Stomach smooth muscle (tissue), 2 donors: ENCODE measurements around the gene C14orf132.

ENCODE experiments used
- H3K27ac ChIP-seq: one replicate; pipeline ENCODE4 v1.7.0; 2013; ENCODE audit warnings: mild to moderate bottlenecking, low read length, inconsistent platforms
- H3K27me3 ChIP-seq, 2 donors: one replicate each; pipeline ENCODE4 v1.7.0; 2013; ENCODE audit warnings: low read length in 2 of 2; ENCODE audit not compliant: insufficient read depth in 2 of 2, control insufficient read depth in 1 of 2
- H3K36me3 ChIP-seq, 2 donors: one replicate each; pipeline ENCODE4 v1.7.0; 2013; ENCODE audit warnings: low read length in 2 of 2; ENCODE audit not compliant: control insufficient read depth in 2 of 2, insufficient read depth in 2 of 2
- H3K4me1 ChIP-seq: one replicate; pipeline ENCODE4 v1.7.0; 2013; ENCODE audit warnings: low read length; ENCODE audit not compliant: control insufficient read depth, insufficient read depth
- H3K4me3 ChIP-seq, 2 donors: one replicate each; pipeline ENCODE4 v1.7.0; 2013; ENCODE audit warnings: low read length in 2 of 2
- H3K9ac ChIP-seq, 2 donors: one replicate each; pipeline ENCODE4 v1.7.0; 2013; ENCODE audit warnings: low read length in 2 of 2, mild to moderate bottlenecking in 1 of 2
- H3K9me3 ChIP-seq, 2 donors: one replicate each; pipeline ENCODE4 v1.7.0; 2013; ENCODE audit warnings: low read length in 2 of 2; ENCODE audit not compliant: control insufficient read depth in 2 of 2
- donor health status: healthy.
- donor health status: Pancreatic carcinoma.

C14orf132 gene

DNA sequence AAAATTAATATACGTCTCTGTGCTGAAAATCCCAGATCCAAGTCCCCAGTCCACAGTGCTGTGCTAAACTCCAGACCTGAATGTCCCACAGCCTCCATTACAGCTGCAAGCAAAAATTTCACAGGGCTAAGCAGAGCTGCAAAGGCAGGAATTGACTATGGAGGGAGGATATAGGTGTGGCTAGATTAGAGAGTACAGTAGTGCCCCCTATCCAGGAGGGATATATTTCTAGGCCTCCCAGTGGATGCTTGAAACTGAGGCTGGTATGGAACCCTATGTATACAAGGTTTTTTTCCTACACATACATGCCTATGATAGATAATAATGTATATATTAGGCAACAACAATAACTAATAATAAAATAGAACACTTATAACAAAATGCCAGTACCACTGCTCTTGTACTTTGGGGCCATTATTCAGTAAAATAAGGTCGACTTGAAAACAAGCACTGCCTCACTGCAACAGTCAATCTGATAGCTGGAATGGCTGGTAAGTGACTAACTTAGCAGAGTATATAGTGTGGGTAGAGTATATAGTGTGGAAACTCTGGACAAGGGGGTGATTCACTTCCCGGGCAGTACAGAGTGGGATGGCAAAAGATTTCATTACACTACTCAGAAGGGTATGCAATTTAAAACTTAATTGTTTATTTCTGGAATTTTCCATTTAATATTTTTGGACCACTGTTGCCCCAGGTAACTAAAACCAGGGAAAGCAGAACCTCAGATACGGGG, 82.7 kb downstream of the C14orf132 start:
- Histone ChIP-seq H3K27ac (no peak overlapping the region), H3K4me3 (no peak overlapping the region), H3K36me3 (no peaks in the 10 kb centered on the region), H3K9ac (no peak overlapping the region), H3K9me3 (no peaks in the 10 kb centered on the region), H3K27me3 (no peaks in the 10 kb centered on the region), H3K4me1 (no peaks in the 10 kb centered on the region)

DNA sequence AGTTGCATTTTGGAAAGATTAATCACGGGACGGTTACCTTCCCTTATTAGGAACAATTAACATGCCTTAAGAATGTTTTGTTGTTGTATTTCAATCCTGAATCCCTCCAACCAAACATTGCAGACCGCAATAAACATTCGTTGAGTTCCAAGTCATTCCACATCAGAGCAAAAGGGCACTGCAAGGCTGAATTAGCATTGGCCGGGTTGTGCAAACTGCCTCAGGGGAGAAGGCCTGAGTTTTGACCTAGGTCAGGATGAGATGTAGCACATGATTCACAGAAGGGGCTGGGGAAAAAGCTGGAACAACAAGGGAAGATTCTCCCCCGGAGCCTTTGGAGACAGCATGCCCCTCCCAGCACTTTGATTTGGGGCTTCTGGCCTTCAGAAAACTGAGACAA, 83.3 kb downstream of the C14orf132 start:
- H3K27ac ChIP-seq: no peak overlapping the region

DNA sequence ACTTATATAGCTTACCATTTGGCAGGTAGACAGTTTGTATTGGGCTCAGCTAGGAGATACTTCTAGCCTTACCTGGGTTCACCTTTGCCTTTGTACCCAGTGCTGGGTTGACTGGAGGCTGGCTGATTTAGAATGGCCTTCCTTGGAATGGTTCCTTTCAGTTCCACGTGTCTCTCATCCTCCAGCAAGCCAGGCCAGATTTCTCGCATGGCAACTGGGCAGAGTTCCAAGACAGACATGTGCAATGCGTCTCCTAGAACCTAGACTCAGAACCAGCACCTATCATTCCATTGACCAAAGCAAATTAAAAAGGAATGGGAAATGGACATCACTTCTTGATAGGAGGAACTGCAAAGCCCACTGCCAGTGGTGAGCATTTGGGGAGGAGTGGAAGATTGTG, 86.4 kb downstream of the C14orf132 start:
- Histone ChIP-seq H3K4me3 (no peak overlapping the region), H3K27ac (no peak overlapping the region), H3K4me1 (no peaks in the 10 kb centered on the region), H3K9ac (no peak overlapping the region), H3K27me3 (no peaks in the 10 kb centered on the region), H3K36me3 (no peaks in the 10 kb centered on the region), H3K9me3 (no peaks in the 10 kb centered on the region)

More for the DNA sequence above, 83.3 kb downstream of the C14orf132 start:
- H3K4me1 ChIP-seq: no peaks in the 10 kb centered on the region
- H3K9me3 ChIP-seq: no peaks in the 10 kb centered on the region
- H3K27me3 ChIP-seq: no peaks in the 10 kb centered on the region
- no peak overlapping the region for H3K4me3 ChIP-seq
- no peaks in the 10 kb centered on the region for H3K36me3 ChIP-seq
- H3K9ac ChIP-seq: no peak overlapping the region

- Histone ChIP-seq H3K9ac (no peak overlapping the region), H3K36me3 (no peaks in the 10 kb centered on the region), H3K27ac (no peak overlapping the region), H3K4me3 (no peak overlapping the region), H3K4me1 (no peaks in the 10 kb centered on the region), H3K27me3 (no peaks in the 10 kb centered on the region), H3K9me3 (no peaks in the 10 kb centered on the region)
Observed at GRCh38 chr14:96126339-96126782, 87.2 kb downstream of the C14orf132 start.

DNA sequence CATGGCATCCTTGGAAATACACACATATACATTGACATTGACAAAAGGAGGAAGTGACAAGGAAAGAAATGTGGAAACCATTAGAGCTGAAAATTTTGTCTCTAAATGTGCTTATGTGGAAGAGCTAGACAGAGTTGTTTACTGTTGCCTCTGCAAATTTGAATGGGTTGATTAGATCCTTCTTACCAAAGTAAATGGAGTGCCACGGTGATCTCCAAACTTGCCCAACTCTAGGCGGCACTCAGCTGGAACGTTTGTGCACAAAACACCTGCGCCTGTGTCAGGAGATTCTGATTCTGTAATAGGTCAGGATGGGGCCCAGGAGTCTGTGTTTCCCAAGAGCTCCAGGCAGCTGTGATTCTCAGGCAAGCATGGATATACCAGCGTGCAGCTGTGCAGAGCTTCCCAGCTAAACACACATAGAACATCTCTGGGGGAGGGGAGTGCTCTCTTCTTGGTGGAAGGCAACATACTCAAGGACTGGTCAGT, 87.7 kb downstream of the C14orf132 start:
- Histone ChIP-seq H3K9me3 (no peaks in the 10 kb centered on the region), H3K27me3 (no peaks in the 10 kb centered on the region), H3K27ac (no peak overlapping the region), H3K4me1 (no peaks in the 10 kb centered on the region), H3K9ac (no peak overlapping the region), H3K36me3 (no peaks in the 10 kb centered on the region), H3K4me3 (no peak overlapping the region)

- no peak overlapping the region for H3K4me3 ChIP-seq
- no peak overlapping the region for H3K9ac ChIP-seq
- no peaks in the 10 kb centered on the region for H3K9me3 ChIP-seq
- no peaks in the 10 kb centered on the region for H3K36me3 ChIP-seq
- no peak overlapping the region for H3K27ac ChIP-seq
- no peaks in the 10 kb centered on the region for H3K4me1 ChIP-seq
- no peaks in the 10 kb centered on the region for H3K27me3 ChIP-seq
Observed at GRCh38 chr14:96129128-96129736, 90.1 kb downstream of the C14orf132 start.

- Histone ChIP-seq H3K4me1 (no peaks in the 10 kb centered on the region), H3K4me3 (no peak overlapping the region), H3K36me3 (no peaks in the 10 kb centered on the region), H3K27me3 (no peaks in the 10 kb centered on the region), H3K9ac (no peak overlapping the region), H3K9me3 (no peaks in the 10 kb centered on the region), H3K27ac (no peak overlapping the region)
Observed at GRCh38 chr14:96130391-96130790, 91.2 kb downstream of the C14orf132 start.

DNA sequence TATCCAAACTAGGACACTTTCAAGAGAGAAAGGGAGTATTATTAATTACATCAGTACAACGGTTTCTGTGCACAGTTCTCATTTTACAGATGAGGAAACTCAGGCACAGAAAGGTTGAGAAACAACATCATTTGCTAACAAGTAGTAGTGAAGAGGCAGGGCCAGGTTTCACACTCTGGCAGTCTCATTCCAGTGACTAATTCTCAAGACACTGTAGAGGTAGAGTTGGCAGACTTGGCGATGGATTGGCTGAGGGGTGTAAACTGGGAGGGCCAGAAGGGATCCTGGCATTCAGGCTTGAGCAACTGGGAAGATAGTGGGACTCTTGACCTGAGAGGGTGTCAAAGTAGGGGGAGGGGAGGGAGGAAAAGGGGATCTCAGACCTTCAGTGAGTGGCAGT, 91.7 kb downstream of the C14orf132 start:
- Histone ChIP-seq H3K9ac (no peak overlapping the region), H3K4me3 (no peak overlapping the region), H3K27me3 (no peaks in the 10 kb centered on the region), H3K4me1 (no peaks in the 10 kb centered on the region), H3K27ac (no peak overlapping the region), H3K9me3 (no peaks in the 10 kb centered on the region), H3K36me3 (no peaks in the 10 kb centered on the region)

DNA sequence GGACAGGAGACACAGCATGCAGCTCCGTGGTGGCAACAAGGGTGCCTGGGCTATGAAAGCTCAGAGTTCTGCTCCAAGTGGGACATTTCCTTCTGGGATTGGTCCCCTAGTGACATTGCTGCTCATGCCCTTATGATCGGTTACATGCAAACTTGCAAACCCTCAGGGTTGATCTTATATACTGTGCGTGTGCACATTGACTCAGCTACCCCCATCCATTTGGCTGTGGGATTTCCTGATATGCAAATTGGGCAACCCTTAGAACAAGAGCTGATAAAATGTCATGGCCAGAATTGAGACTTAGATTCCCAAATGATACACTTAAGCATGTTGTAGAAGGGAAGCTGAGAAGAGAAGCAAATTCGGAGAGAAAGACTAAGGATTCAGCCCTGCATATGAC, 92.7 kb downstream of the C14orf132 start:
- H3K9ac ChIP-seq: no peak overlapping the region

GRCh38 chr14:96134508-96134907, 95.3 kb downstream of the C14orf132 start:
- Histone ChIP-seq H3K4me3 (no peak overlapping the region), H3K4me1 (no peaks in the 10 kb centered on the region), H3K9ac (no peak overlapping the region), H3K27ac (no peak overlapping the region), H3K9me3 (peaks cover 7 to 11% of the 10 kb centered on the region in 2 donors), H3K36me3 (no peaks in the 10 kb centered on the region), H3K27me3 (no peaks in the 10 kb centered on the region)

More for the DNA sequence above, 92.7 kb downstream of the C14orf132 start:
- Histone ChIP-seq H3K9me3 (no peaks in the 10 kb centered on the region), H3K4me1 (no peaks in the 10 kb centered on the region), H3K36me3 (no peaks in the 10 kb centered on the region), H3K4me3 (no peak overlapping the region), H3K27me3 (no peaks in the 10 kb centered on the region), H3K27ac (no peak overlapping the region)

GRCh38 chr14:96135285-96135684, 96.1 kb downstream of the C14orf132 start:
- H3K4me3 ChIP-seq: no peak overlapping the region
- H3K9ac ChIP-seq: no peak overlapping the region
- H3K27me3 ChIP-seq: no peaks in the 10 kb centered on the region
- no peaks in the 10 kb centered on the region for H3K36me3 ChIP-seq
- H3K27ac ChIP-seq: no peak overlapping the region
- H3K4me1 ChIP-seq: no peaks in the 10 kb centered on the region
- H3K9me3 ChIP-seq: peaks cover 7 to 11% of the 10 kb centered on the region in 2 donors
